Smooth muscle cell (in vitro differentiated cells): ENCODE data around the gene SNX18. TPM values are rescaled to one million over a fixed set of nuclear protein-coding genes. Genes with fewer than 3 reads are reported as not detected.

Source experiments
- DNase-seq: peaks from one replicate; lab custom pipeline; 2025; ENCODE audit not compliant: unreplicated experiment; lab: John Stamatoyannopoulos, UW
- H2AFZ ChIP-seq: fragments of 200-600 bp; sonication (generic); 2 replicates; pipeline ENCODE4 v1.6.0; 2016; ENCODE audit warnings: antibody characterized with exemption, low read depth, mild to moderate bottlenecking
- H3F3A ChIP-seq: fragments of 200-600 bp; sonication (generic); 2 replicates; pipeline ENCODE4 v1.6.0; 2017; ENCODE audit warnings: antibody characterized with exemption, low read depth
- H3K27ac ChIP-seq: fragments of 200-600 bp; sonication (generic); 2 replicates; pipeline ENCODE4 v1.5.1; 2016; ENCODE audit warnings: low read depth, mild to moderate bottlenecking
- H3K27me3 ChIP-seq: fragments of 200-600 bp; sonication (generic); 2 replicates; pipeline ENCODE4 v1.6.1; 2016; ENCODE audit warnings: low read depth, mild to moderate bottlenecking
- H3K36me3 ChIP-seq: fragments of 200-600 bp; sonication (generic); 2 replicates; pipeline ENCODE4 v1.5.1; 2016; ENCODE audit warnings: low read depth
- H3K4me1 ChIP-seq: fragments of 200-600 bp; sonication (generic); 2 replicates; pipeline ENCODE4 v1.5.1; 2016; ENCODE audit warnings: low read depth
- H3K4me2 ChIP-seq: fragments of 200-600 bp; sonication (generic); 2 replicates; pipeline ENCODE4 v1.6.0; 2016; ENCODE audit warnings: mild to moderate bottlenecking
- H3K4me3 ChIP-seq: fragments of 200-600 bp; sonication (generic); 2 replicates; pipeline ENCODE4 v1.5.1; 2016; ENCODE audit warnings: mild to moderate bottlenecking
- H3K79me2 ChIP-seq: fragments of 200-600 bp; sonication (generic); 2 replicates; pipeline ENCODE4 v1.6.0; 2016; ENCODE audit warnings: low read depth, mild to moderate bottlenecking
- H3K9ac ChIP-seq: fragments of 200-600 bp; sonication (generic); 2 replicates; pipeline ENCODE4 v1.6.0; 2016; ENCODE audit warnings: low read depth
- H3K9me3 ChIP-seq: fragments of 200-600 bp; sonication (generic); replicated peaks from 2 replicates; pipeline ENCODE4 v1.5.1; 2016; ENCODE audit warnings: low read depth
- H4K20me1 ChIP-seq: fragments of 200-600 bp; sonication (generic); 2 replicates; pipeline ENCODE4 v1.6.0; 2016; ENCODE audit warnings: low read depth
- WGBS: methylation state at CpG from one replicate; pipeline ENCODE4 v1.1.7; 2016; ENCODE audit warnings: low lambda C conversion rate; 5-methylcytosine and 5-hydroxymethylcytosine counted together
- polyA plus RNA-seq: library from polyadenylated mRNA; unstranded; fragments of >200 nt; fragmentation: Nextera tagmentation; extraction: Ambion mirVana; gene quantifications from 2 replicates; pipeline ENCODE4 v1.2.1, GENCODE V29; 2016
- total RNA-seq: library from RNA; depleted of rRNA; stranded (reverse); fragments of >200 nt; gene quantifications from 2 replicates; pipeline ENCODE4 v1.2.3, GENCODE V29; 2014
- TF ChIP-seq, protein P1 (sequence below): fragments of 200-600 bp; sonication (generic); IDR thresholded peaks from 2 replicates; pipeline ENCODE4 v1.5.1; 2017; ENCODE audit warnings: borderline replicate concordance, mild to moderate bottlenecking, antibody characterized with exemption; ENCODE audit not compliant: insufficient read depth, poor library complexity, severe bottlenecking

Gene SNX18
- total and polyA plus RNA-seq, 2 experiments from 2014 or later, result 3.5 to 16.7 TPM

DNA sequence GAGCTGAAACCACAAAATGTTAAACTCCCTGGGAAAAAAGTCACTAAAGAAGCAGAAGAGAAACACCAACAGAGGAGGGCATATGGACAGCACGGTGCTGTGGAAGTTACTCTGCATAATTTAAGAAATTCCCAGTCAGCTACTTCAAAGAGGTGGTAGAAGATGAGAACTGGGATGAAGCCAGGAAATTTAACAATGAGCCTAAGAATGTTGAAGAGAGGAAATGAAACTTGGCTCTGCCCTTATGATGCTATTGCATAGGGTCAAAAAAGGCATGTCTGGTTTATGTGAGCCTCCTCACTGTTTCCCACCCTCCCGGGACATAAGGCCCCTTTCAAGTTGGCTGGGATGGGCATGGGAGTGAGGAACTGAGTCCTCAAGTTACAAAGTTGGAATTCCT, 25.4 kb upstream of the SNX18 start:
- H3K27ac ChIP-seq, result no peak overlapping the region
- 85% methylated on average over 2 of the region's 2 CpGs for WGBS
- no peaks in the 10 kb centered on the region for H3K9me3 ChIP-seq
- H4K20me1 ChIP-seq, result no peaks in the 10 kb centered on the region
- no peaks in the 10 kb centered on the region for H3K4me1 ChIP-seq
- H3K36me3 ChIP-seq, result no peaks in the 10 kb centered on the region
- H3K79me2 ChIP-seq, result no peaks in the 10 kb centered on the region
- H3F3A ChIP-seq, result no peaks in the 10 kb centered on the region
- no peak overlapping the region for H3K4me2 ChIP-seq
- no peak overlapping the region for H2AFZ ChIP-seq
- no peak overlapping the region for H3K9ac ChIP-seq
- TF ChIP-seq, protein P1, sequence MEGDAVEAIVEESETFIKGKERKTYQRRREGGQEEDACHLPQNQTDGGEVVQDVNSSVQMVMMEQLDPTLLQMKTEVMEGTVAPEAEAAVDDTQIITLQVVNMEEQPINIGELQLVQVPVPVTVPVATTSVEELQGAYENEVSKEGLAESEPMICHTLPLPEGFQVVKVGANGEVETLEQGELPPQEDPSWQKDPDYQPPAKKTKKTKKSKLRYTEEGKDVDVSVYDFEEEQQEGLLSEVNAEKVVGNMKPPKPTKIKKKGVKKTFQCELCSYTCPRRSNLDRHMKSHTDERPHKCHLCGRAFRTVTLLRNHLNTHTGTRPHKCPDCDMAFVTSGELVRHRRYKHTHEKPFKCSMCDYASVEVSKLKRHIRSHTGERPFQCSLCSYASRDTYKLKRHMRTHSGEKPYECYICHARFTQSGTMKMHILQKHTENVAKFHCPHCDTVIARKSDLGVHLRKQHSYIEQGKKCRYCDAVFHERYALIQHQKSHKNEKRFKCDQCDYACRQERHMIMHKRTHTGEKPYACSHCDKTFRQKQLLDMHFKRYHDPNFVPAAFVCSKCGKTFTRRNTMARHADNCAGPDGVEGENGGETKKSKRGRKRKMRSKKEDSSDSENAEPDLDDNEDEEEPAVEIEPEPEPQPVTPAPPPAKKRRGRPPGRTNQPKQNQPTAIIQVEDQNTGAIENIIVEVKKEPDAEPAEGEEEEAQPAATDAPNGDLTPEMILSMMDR, result no peak
- H3K27me3 ChIP-seq, result peaks cover 5% of the 10 kb centered on the region
- DNase-seq, result no peak
- no peak overlapping the region for H3K4me3 ChIP-seq

DNA sequence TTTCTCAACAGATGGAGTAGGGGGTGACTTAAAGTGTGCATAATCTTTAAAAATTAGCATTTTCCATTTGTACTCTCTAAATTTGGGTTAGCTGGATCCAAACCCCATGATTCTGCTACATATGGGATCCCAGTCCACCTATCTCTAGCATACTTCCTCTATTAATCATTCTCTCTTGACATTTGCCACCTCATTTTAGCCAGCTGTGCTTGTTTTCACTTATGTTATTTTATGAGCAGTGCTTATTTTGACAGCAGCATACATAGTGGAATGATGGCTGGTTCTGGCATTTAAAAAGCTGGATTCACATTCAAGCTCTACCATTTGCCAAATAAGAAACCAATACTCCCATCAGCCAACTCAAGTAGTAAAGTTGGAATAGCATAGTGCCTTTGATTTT, 22.5 kb upstream of the SNX18 start:
- no peak for DNase-seq
- no peak overlapping the region for H2AFZ ChIP-seq
- H3K27ac ChIP-seq, result no peak overlapping the region
- TF ChIP-seq, protein P1, result no peak
- H3K9ac ChIP-seq, result no peak overlapping the region
- no peak overlapping the region for H3K4me3 ChIP-seq
- H3K79me2 ChIP-seq, result no peaks in the 10 kb centered on the region
- H3K36me3 ChIP-seq, result no peaks in the 10 kb centered on the region
- H3K9me3 ChIP-seq, result no peaks in the 10 kb centered on the region
- H3K27me3 ChIP-seq, result peaks cover 5% of the 10 kb centered on the region
- no peaks in the 10 kb centered on the region for H4K20me1 ChIP-seq
- no peak overlapping the region for H3K4me2 ChIP-seq
- H3F3A ChIP-seq, result no peaks in the 10 kb centered on the region
- H3K4me1 ChIP-seq, result no peaks in the 10 kb centered on the region

- Histone ChIP-seq H3K9me3 (no peaks in the 10 kb centered on the region), H4K20me1 (peaks cover 9% of the 10 kb centered on the region), H3K4me2 (peak overlapping the region; percentile 82), H2AFZ (peak overlapping the region; percentile 50), H3K79me2 (peaks cover 16% of the 10 kb centered on the region), H3K4me3 (no peak overlapping the region), H3K27ac (peak overlapping the region; percentile 93), H3K27me3 (no peaks in the 10 kb centered on the region), H3K4me1 (peaks cover 29% of the 10 kb centered on the region), H3K36me3 (no peaks in the 10 kb centered on the region), H3F3A (peaks cover 4% of the 10 kb centered on the region), H3K9ac (peak overlapping the region; percentile 85)
- WGBS, result 33% methylated on average over 4 of the region's 4 CpGs
- TF ChIP-seq, protein P1, result no peak
- DNase-seq, result no peak
Observed at GRCh38 chr5:54514291-54514690, 3.3 kb upstream of the SNX18 start.

DNA sequence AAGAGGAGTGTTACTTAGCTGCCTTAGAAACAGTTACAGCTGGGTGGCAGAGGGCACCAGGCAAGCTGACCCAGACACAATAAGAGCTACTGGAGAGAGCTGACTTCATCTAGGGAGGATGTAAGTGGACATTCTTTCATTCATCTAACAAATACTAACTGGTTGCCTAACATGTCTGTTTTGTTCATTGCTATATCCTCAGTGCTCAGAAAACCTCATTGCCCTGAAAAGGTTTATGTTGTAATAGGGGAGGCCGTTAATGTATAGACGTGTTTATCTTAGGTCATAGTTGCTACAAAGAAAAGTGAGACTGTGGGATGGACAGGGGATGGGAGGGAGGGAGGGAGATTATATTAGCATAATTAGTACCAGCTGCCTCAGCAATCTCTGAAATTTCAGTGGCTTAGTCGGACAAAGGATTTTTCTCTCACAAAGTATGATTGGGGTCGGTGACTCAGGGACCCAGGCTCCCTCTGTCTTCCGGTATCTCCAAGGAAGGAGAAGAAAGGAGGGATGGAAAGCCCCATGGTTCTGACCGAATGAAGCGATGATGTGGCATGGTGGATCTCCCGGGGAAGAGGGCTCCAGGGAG, 2.6 kb upstream of the SNX18 start:
- peaks cover 36% of the 10 kb centered on the region for H3K4me1 ChIP-seq
- peak overlapping the region; percentile 82 for H3K4me2 ChIP-seq
- DNase-seq, result no peak
- peak overlapping the region; percentile 87 for H3K9ac ChIP-seq
- H3K36me3 ChIP-seq, result no peaks in the 10 kb centered on the region
- peaks cover 15% of the 10 kb centered on the region for H4K20me1 ChIP-seq
- no peaks in the 10 kb centered on the region for H3K9me3 ChIP-seq
- H3K4me3 ChIP-seq, result no peak overlapping the region
- peak overlapping the region; percentile 93 for H3K27ac ChIP-seq
- no peaks in the 10 kb centered on the region for H3K27me3 ChIP-seq
- H3F3A ChIP-seq, result peaks cover 4% of the 10 kb centered on the region
- peaks cover 22% of the 10 kb centered on the region for H3K79me2 ChIP-seq
- TF ChIP-seq, protein P1, result no peak
- peak overlapping the region; percentile 50 for H2AFZ ChIP-seq
- 17% methylated on average over 8 of the region's 8 CpGs for WGBS
